Measurements from ENCODE around the gene TTL.
"Not testable (repeated sequence)": the region's sequence is repeated elsewhere in the genome, so short reads cannot be mapped to it uniquely, and the experiment has no call there.

The TTL gene

GRCh38 chr2:112493048-112493447 lies 11.1 kb downstream of the TTL start:
- TF ChIP-seq CTCF (IDR thresholded peaks at IDR 0.05; ENCODE audit: low read depth, low read length): peak; percentile 6
- no peak for DNase-seq (ENCODE audit: extremely low read depth, low read depth)

- no peak for DNase-seq (ENCODE audit: extremely low read depth, low read depth)
- TF ChIP-seq CTCF (IDR thresholded peaks at IDR 0.05; ENCODE audit: low read depth, low read length): no peak
These were observed 12.1 kb downstream of the TTL start for GRCh38 chr2:112493858-112494648.

- no peak for DNase-seq (ENCODE audit: extremely low read depth, low read depth)
- no peak for TF ChIP-seq CTCF (IDR thresholded peaks at IDR 0.05; ENCODE audit: low read depth, low read length)
These were observed 12.9 kb downstream of the TTL start for GRCh38 chr2:112494828-112495227.

- not testable (repeated sequence) for DNase-seq (ENCODE audit: extremely low read depth, low read depth)
These were observed 13.9 kb downstream of the TTL start for GRCh38 chr2:112495878-112496277.

GRCh38 chr2:112500850-112501484 lies 19.0 kb downstream of the TTL start:
- TF ChIP-seq CTCF (IDR thresholded peaks at IDR 0.05; ENCODE audit: low read depth, low read length): peak; percentile 33
- DNase-seq (ENCODE audit: extremely low read depth, low read depth): not testable (repeated sequence)

- DNase-seq (ENCODE audit: extremely low read depth, low read depth): not testable (repeated sequence)
These were observed 27.5 kb downstream of the TTL start for GRCh38 chr2:112509239-112509998.

- no peak for DNase-seq (ENCODE audit: extremely low read depth, low read depth)
- TF ChIP-seq CTCF (IDR thresholded peaks at IDR 0.05; ENCODE audit: low read depth, low read length): no peak
These were observed 34.8 kb downstream of the TTL start for GRCh38 chr2:112516801-112517200.

GRCh38 chr2:112518807-112519206 lies 36.9 kb downstream of the TTL start:
- no peak for TF ChIP-seq CTCF (IDR thresholded peaks at IDR 0.05; ENCODE audit: low read depth, low read length)
- DNase-seq (ENCODE audit: extremely low read depth, low read depth): no peak

Measured in AG09319 (cell line).